ENCODE measurements around the gene FLAD1. TPM values are rescaled to one million over a fixed set of nuclear protein-coding genes. Genes with fewer than 3 reads are reported as not detected.

FLAD1 gene
- total RNA-seq, 1 experiment from 2014 or later: 97.0 TPM

- no peaks in the 10 kb centered on the region for H3K23me2 ChIP-seq (ENCODE audit: insufficient read length, low read depth, low read length, poor library complexity, severe bottlenecking)
- no peak overlapping the region for H3K23ac ChIP-seq (ENCODE audit: insufficient read length, low read depth, low read length)
- Mint-ChIP-seq H3K27me3 (ENCODE audit: low read depth) (peaks cover 46% of the 10 kb centered on the region), H3K36me3 (ENCODE audit: insufficient read depth in 1 of 3, low read depth in 3 of 3) (no peaks in the 10 kb centered on the region), H3K27ac (no peak overlapping the region), H3K4me1 (peaks cover 3 to 8% of the 10 kb centered on the region in 2 experiments; a peak in 2 of 4 replicates), H3K4me3 (no peak overlapping the region), H3K9me3 (no peaks in the 10 kb centered on the region)
- H4K20me1 ChIP-seq (ENCODE audit: control insufficient read depth, insufficient read depth, insufficient read length): no peaks in the 10 kb centered on the region
- no peak overlapping the region for H2BK15ac ChIP-seq (ENCODE audit: low read depth, low read length)
- WGBS (ENCODE audit: extremely low coverage, insufficient read length, low lambda C conversion rate): no CpG with 5 or more reads among the region's 20 CpGs
- no peak overlapping the region for H4K5ac ChIP-seq (ENCODE audit: insufficient read length, low read depth, low read length)
- no peak overlapping the region for H4K8ac ChIP-seq (replicated peaks; ENCODE audit: insufficient read length, low read depth, low read length)
- no peak overlapping the region for H2AFZ ChIP-seq (ENCODE audit: low read length)
- no peak overlapping the region for H2BK12ac ChIP-seq (ENCODE audit: insufficient read length, low read depth, low read length)
- no peak for TF ChIP-seq CTCF (conservative IDR thresholded peaks at IDR 0.05)
- no peak overlapping the region for H2BK120ac ChIP-seq (ENCODE audit: low read depth, low read length, poor library complexity, severe bottlenecking)
- no peak overlapping the region for H3K4ac ChIP-seq (ENCODE audit: low read depth, low read length)
- no peak overlapping the region for H3T11ph ChIP-seq (ENCODE audit: low read length)
- no peaks in the 10 kb centered on the region for H3K9me3 ChIP-seq (ENCODE audit: control insufficient read depth, low read depth, low read length)
- H2BK5ac ChIP-seq (ENCODE audit: insufficient read length, low read length): no peak overlapping the region
- no peak overlapping the region for H3K4me2 ChIP-seq (ENCODE audit: insufficient read depth, insufficient read length, low read length)
- H3K79me1 ChIP-seq (ENCODE audit: insufficient read depth, low read depth, low read length, poor library complexity, severe bottlenecking): no peaks in the 10 kb centered on the region
- no peak overlapping the region for H4K91ac ChIP-seq (ENCODE audit: insufficient read length, low read depth, low read length)
- no peaks in the 10 kb centered on the region for H3K79me2 ChIP-seq (ENCODE audit: insufficient read depth, low read length)
- H3K27ac ChIP-seq (ENCODE audit: insufficient read length, low read depth, low read length): no peak overlapping the region
- H3K18ac ChIP-seq (ENCODE audit: insufficient read length, low read depth, low read length): no peak overlapping the region
- no peak for DNase-seq
- no peak overlapping the region for H2BK20ac ChIP-seq (ENCODE audit: low read depth, low read length, poor library complexity, severe bottlenecking)
- H3K56ac ChIP-seq (ENCODE audit: insufficient read length, low read depth, low read length): no peak overlapping the region
- no peak overlapping the region for H3K9ac ChIP-seq (ENCODE audit: extremely low read depth, insufficient read length, low read length)
- no peaks in the 10 kb centered on the region for H3K4me1 ChIP-seq (ENCODE audit: insufficient read depth, low read length)
- no peak overlapping the region for H3K14ac ChIP-seq (ENCODE audit: insufficient read depth, low read length)
- H2AK5ac ChIP-seq (ENCODE audit: insufficient read length, low read length): no peak overlapping the region
- no peaks in the 10 kb centered on the region for H3K27me3 ChIP-seq (ENCODE audit: insufficient read depth, low read length)
Observed at GRCh38 chr1:155034318-155035208, 51.4 kb downstream of the FLAD1 start.

Data from H9 (cell line).